ENCODE results near the gene ZFP69B. TPM values are rescaled to one million over a fixed set of nuclear protein-coding genes. Genes with fewer than 3 reads are reported as not detected.

ZFP69B gene
- total RNA-seq, 1 experiment from 2014 or later = 11.6 TPM

- CTCF ChIA-PET = interaction anchor here (0.5 kb wide), 1 partner anchor 195 kb away, joined by 4 read pairs; no protein-coding TSS in a partner anchor
- DNase-seq (ENCODE audit: low read depth, low spot score) = no peak
- H3K4me1 ChIP-seq (ENCODE audit: control insufficient read depth, insufficient read depth, low read length) = no peaks in the 10 kb centered on the region
- no peaks in the 10 kb centered on the region for H3K27me3 ChIP-seq (ENCODE audit: control insufficient read depth, insufficient read depth, low read length)
- TF ChIP-seq REST (IDR thresholded peaks at IDR 0.05; ENCODE audit: insufficient read depth in 1 of 2, low read depth in 2 of 2, low read length in 1 of 2) = no peak
- no peak for TF ChIP-seq CTCF (IDR thresholded peaks at IDR 0.05)
- no peak for TF ChIP-seq POLR2AphosphoS5 (IDR thresholded peaks at IDR 0.05; ENCODE audit: low read depth, low read length)
- peaks cover 6% of the 10 kb centered on the region; the same call in 1 of the 2 replicates for H3K36me3 ChIP-seq (ENCODE audit: control insufficient read depth, insufficient read depth, low read length)
- H3K4me3 ChIP-seq (ENCODE audit: low read depth in 2 of 2, low read length in 2 of 2) = no peak overlapping the region
- no TSS peak for BruUV-seq (replicated peaks)
- POLR2A ChIA-PET = no interaction called here
- H3K27ac ChIP-seq (ENCODE audit: low read length) = no peak overlapping the region
- in situ Hi-C loops (cut with HindIII; ENCODE audit: low pct_unique_long_range_greater_than_20kb, low sequenced_read_pairs) (no loop called here), intact Hi-C loops (cut with micrococcal nuclease; ENCODE audit: unreplicated experiment) (no loop called here)
- ATAC-seq = no peak
- H3K9me3 ChIP-seq (ENCODE audit: control insufficient read depth, insufficient read depth, low read depth, low read length) = no peaks in the 10 kb centered on the region
These were observed 27.5 kb upstream of the ZFP69B start for GRCh38 chr1:40422630-40423263.

- Histone ChIP-seq H3K27ac (ENCODE audit: low read length) (no peak overlapping the region), H3K36me3 (ENCODE audit: control insufficient read depth, insufficient read depth, low read length) (peaks cover 2% of the 10 kb centered on the region; the same call in 1 of the 2 replicates), H3K27me3 (ENCODE audit: control insufficient read depth, insufficient read depth, low read length) (no peaks in the 10 kb centered on the region), H3K4me3 (ENCODE audit: low read depth in 2 of 2, low read length in 2 of 2) (no peak overlapping the region), H3K9me3 (ENCODE audit: control insufficient read depth, insufficient read depth, low read depth, low read length) (no peaks in the 10 kb centered on the region), H3K4me1 (ENCODE audit: control insufficient read depth, insufficient read depth, low read length) (no peaks in the 10 kb centered on the region)
- ATAC-seq (no peak), DNase-seq (ENCODE audit: low read depth, low spot score) (no peak)
- ChIA-PET CTCF (interaction anchor here (0.5 kb wide), 1 partner anchor 195 kb away, joined by 4 read pairs; no protein-coding TSS in a partner anchor), POLR2A (no interaction called here)
- BruUV-seq (replicated peaks) = no TSS peak
- intact Hi-C loops (cut with micrococcal nuclease; ENCODE audit: unreplicated experiment) = no loop called here
- TF ChIP-seq SIN3A (IDR thresholded peaks at IDR 0.05; ENCODE audit: borderline replicate concordance, insufficient read depth, low read depth, low read length) = no peak
- no peak for TF ChIP-seq REST (IDR thresholded peaks at IDR 0.05; ENCODE audit: insufficient read depth in 1 of 2, low read depth in 2 of 2, low read length in 1 of 2)
- no peak for TF ChIP-seq TCF7L2 (IDR thresholded peaks at IDR 0.05; ENCODE audit: low read depth, low read length)
- TF ChIP-seq CTCF (IDR thresholded peaks at IDR 0.05) = no peak
- TF ChIP-seq POLR2AphosphoS5 (IDR thresholded peaks at IDR 0.05; ENCODE audit: low read depth, low read length) = no peak
- in situ Hi-C loops (cut with HindIII; ENCODE audit: low pct_unique_long_range_greater_than_20kb, low sequenced_read_pairs) = no loop called here
These were observed 27.0 kb upstream of the ZFP69B start for GRCh38 chr1:40423264-40423642.
